HG03442 (cell line): ENCODE measurements around the gene MAP3K20.
"Not testable (repeated sequence)": the region's sequence is repeated elsewhere in the genome, so short reads cannot be mapped to it uniquely, and the experiment has no call there.

Experiments
- ATAC-seq: cut with Tn5 transposase; IDR thresholded peaks from one replicate; pipeline ENCODE4 v1.9.1; 2021; ENCODE audit warnings: mild to moderate bottlenecking, moderate library complexity; ENCODE audit not compliant: unreplicated experiment

MAP3K20 gene

DNA sequence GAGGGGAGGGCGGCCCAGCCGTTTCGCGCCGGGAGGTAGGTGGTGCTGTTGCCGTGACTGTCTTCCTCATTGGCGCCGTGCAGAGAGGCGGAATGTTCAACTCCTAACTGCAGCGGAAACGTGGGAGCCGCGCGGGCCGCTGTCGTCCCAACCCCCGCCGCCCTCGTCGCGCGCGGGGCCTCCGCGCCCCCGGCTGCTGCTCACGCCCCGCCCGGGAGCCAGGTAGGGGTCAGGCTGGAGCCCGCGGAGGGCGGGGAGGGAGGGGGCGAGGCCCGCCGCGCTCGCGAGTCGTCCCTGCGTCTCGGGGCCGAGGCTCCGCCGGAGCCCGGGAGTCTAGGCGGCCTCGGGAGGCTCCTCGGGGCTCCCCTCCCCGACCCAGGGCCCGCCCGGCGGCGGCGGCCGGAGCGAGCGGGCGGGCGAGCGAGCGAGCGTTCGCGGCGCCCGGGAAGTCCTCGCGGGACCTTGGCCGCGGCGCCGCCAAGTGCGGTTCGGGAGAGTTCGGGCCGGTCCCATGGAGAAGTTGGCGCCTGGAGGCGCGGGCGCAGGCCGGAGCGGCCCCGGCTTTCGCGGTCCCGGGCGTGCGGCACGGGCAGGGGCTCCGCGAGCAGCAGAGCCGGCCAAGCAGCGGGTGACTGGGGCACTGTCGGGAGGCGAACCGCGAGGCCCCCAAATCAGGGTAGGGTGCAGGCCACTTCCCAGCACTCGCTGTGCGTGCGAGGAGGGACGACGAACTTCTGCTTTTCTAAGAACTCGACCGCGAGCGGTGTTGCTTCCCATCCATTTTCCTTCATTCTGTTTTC is at the start of gene MAP3K20:
Gene MAP3K20, plus strand, starts transcription at position 66 of the 800 bp plus-strand sequence. CDS start 15,186 bp downstream, outside the sequence.
- peak; percentile 60 for ATAC-seq

DNA sequence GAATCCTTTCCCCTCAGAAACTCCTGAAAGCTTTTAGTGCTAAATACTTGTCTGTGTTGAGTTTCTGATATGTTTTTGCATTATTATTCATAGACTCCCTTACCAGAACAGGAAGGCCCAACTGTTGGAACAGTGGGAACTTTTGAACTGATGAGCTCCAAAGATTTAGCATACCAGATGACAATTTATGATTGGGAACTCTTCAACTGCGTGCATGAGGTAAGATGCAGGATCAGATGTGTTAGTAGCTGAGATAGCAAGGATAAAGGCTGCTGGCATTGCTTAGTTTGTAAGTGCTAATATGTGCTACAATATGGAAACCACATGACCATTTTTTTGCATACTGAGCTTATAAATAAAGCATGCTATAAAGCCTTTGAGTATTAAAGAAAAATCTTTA is 49.2 kb upstream of the MAP3K20 start:
- ATAC-seq, result no peak

DNA sequence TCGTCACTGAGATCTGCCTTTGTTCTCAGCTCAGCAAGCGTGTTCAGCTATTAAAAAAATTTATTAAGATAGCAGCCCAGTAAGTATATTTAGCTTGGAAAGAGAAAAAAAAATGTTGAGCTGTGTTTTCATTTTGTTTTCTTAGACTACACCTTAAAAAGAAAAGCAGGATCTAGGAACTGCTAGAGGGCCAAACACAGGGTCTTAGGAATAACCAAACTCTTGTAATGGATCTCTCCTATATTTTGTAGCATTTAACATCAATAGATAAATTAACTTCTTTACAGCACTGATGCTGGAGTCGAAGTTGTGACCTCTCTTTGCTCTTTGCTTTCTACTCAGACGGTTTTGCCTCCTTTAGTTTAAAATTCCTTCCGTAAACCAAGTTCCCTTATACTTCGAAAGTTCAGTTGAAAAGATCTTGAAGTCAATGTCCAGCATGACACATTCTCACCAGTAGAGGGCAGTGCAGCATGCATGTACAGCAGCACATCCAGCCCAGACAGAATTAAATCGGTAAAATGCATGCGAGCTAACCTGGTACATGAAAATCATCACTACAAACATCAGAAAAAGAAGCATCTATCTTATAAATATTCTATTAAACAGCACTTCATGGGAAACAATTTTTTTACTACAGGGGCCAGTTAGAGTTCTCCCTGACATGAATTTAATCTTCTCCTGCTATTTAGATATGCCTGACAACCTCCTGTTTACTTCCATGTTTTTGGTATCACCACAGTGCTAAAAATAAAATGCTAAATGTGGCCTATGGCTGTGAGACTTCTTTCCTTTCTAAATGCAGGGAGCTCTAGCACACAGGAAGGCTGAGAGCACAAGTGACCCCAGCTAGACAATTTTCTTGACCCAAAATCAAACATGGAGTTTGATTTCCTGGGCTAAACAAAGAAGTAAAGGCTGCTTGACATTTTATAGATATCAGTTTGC is 48.2 kb upstream of the MAP3K20 start:
- peak; percentile 58 for ATAC-seq

DNA sequence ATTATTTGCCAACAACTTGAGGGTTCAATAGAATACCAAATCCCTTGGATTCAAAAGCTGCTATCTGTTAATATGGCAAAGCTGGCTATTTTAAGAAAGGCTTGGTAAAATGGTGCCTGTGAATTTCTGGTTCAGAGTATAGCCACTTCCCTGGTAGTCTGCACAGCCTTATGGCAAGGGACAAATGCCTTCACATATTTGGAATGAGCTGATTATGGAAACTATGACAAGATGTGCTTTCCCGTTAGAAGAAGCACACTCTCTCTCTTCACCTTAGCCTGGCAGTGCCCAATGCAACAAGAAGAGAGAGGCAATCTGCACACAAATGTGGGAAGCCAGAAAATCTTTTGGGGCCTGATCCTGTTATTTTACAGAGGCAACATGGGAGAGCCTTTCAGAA is 47.5 kb upstream of the MAP3K20 start:
- ATAC-seq, result no peak

DNA sequence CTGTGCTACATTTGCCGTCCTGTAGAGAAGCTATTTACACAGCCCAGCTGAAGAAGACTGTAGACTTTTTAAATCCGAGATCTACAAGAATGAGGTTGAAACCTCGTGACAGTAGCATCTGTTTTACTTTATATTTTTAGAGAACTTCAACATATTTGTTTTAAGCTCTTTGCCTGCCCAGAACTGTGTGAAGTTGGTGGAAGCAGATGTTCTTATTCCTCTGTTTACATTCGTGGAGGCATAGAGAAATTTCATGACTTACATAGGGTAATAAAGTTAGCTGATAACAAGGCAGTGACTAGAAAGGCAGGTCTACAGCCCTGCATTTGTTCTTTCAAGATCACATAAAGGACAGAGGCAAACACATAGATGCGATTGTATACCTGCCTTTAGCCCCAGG is 47.0 kb upstream of the MAP3K20 start:
- ATAC-seq, result no peak

DNA sequence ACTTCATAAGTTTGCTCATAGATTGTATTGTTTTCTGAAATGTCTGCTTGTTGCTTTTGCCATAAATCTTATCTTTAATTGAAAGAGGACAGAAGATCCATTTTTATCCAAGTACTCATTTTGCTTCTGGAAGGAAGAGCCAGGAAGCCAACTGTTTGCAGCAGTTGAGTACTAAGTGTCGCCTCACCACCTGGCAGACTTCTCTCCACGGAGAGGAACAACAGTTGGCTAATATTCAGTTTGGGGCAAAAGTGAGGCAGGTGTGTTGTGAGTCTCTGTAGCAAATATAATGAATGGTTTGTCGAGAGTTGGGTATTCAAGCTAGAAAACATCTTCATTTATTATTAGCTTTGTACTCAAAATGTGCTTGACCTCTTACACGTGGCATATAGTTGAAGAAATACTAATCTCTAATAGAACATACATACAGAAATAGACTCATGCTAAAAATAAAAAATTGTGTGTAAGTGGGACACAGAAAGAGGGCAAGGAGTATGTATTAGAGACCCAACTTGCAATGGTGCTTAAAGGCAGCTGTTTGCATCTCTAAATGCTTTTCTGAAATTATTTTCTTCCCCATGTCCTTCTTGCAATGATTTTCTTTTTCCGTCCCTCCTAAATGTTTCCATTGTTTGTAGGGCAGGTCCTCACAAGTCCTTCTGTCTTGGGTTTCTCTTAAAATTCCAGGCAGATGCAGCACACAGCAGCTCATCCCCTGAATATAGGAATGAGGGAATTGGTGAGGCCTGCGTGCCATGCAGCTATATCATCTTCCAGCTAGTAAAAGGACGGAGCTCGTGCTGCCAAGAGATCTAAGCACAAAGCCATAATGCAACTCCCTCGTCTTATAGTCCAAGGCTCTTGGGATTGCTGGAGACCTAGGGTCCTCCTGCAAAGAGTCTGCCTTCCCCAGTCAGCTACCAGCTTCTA is 44.8 kb upstream of the MAP3K20 start:
- no peak for ATAC-seq

DNA sequence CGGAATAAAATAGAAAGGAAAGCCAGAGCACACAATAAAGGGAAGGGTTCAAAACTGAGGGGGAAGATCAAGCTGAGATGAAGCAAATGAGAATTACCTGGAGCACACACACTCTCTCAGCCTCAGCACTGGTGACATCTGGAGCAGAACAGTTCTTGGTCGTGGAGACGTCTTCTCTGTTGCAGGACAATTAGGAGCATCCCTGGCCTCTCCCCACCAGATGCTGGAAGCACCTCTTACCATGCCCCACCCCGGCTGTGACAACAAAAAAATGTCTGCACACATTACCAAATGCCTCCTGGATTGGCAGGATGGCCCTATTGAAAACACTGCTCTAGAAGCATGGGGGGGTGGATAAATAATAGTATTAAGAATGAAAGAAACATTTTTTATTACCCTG is 43.6 kb upstream of the MAP3K20 start:
- ATAC-seq, result no peak

DNA sequence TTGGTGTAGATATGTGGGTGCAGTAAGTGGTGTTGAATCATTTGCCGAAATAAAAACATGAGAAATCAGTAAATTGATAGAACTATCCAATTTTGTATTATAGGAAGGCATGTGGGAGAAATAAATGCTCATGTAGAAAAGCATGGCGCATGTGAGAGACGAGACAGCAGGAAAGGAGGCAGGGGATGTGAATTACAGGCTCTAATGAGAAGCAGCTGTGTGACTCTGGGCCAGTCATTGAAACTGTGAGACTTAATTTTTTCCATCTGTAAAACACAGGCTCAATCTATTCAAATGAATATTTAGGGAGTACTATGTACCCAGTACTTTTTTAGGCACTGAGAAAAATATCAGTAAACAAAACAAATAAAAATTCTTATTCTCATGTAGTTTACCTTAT is 42.6 kb upstream of the MAP3K20 start:
- no peak for ATAC-seq

DNA sequence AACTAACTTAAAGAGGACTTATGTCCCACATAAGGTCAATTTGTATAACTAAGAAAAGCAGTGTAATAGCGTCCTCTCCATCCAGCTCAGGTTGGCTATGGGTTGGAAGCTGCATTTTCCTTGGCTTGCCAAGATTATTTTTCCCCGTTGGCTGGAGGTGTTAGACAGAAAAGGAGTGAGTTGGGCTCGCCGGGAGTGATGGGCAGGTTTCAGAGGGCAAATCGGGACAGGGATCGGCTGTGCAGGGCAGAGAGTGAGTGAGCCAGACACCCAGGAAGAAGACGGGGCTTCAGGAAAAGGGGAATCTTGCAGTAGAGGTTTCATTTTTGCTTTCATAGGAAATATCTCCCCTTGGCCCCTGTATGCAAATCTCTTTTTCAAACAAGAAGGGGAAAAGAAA is 41.5 kb upstream of the MAP3K20 start:
- no peak for ATAC-seq

DNA sequence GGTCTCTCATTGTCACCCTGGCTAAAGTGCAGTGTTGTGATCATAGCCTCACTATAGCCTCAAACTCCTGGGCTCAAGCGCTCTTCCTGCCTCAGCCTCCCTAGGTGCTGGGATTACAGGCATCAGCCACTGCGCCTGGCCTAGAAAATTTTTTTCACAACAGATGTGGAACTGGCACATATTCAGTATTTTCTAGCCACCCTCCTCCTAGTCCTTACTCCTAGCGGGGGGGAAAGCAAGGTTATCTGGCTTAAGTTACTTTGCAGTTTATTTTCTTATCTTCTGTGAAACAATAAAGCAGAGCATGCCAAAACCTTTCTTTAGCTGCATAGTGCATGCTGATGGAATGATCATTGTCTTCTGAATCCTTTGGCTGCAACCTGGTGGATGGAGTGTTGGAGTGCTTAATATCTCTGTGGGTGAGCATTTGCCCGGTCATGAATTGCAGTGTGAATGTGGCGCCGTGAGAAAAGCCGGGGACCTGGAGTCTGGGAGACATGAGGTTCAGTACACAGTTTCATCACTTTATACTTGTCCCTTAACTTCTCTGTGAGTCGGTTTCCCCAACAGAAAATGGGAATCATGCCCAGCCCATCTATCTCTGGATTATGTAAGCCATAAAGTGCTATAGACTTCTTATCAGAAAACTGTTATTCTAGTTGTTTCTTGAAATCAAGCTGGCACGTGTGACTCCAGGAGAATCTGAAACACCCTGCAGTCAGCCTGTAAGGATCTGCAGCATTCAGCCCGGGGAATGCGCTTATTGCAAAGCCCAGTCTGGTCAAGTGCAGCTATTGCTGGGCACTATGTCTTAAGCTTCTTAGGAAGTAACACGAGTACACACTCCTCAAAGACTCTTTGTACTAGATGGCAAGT is 38.2 kb upstream of the MAP3K20 start:
- no peak for ATAC-seq

DNA sequence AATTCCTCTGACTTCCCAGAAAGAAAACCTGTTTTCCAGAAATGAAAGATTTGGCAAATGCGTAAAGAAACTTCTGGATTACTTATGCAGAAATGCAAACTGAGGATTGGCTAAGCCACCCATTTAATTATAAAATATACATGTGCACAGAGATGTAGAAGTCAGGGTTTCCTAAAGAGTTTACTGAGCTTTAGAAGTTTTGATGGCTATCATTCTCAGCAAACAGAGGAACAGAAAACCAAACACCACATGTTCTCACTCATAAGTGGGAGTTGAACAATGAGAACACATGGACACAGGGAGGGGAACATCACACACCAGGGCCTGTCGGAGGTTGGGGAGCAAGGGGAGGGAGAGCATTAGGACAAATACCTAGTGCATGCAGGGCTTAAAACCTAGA is 37.4 kb upstream of the MAP3K20 start:
- ATAC-seq, result not testable (repeated sequence)

DNA sequence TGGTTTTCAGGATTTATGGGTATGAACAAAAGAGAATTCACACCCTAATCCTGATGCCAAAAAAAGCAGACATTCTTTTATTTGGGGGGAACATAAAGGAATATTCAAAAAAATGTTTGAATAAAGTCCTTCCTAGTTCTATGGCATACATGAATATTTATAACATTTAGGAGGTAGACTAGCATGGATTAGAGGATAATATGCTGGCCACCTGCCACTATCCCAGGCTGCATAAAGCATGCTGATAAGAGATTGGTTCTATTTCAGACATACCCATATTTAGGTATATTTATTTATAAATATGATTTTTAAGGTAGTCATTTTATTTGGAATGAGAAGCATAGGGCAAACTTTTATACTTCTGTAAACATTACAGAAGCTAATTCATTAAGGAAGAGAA is 34.9 kb upstream of the MAP3K20 start:
- no peak for ATAC-seq

DNA sequence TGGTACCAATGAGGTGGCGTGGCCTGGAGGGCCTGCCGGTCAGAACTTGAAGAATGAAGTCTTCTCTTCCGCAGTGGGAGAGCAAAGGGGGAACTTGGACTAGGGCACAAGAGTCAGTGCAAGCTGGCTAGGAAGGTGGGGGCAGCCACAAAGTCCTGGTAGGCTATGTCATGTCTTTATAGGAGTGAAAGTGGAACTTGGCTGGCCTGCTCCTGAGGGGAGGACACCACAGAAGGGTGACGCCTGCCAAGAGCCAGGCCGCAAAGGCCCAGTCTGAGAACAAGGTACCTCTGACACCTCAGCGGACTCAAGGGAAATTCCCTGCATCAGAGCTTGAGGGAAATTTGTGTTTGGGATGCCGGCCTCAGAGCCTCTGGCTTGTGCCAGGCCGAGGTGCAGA is 32.2 kb upstream of the MAP3K20 start:
- ATAC-seq, result no peak

DNA sequence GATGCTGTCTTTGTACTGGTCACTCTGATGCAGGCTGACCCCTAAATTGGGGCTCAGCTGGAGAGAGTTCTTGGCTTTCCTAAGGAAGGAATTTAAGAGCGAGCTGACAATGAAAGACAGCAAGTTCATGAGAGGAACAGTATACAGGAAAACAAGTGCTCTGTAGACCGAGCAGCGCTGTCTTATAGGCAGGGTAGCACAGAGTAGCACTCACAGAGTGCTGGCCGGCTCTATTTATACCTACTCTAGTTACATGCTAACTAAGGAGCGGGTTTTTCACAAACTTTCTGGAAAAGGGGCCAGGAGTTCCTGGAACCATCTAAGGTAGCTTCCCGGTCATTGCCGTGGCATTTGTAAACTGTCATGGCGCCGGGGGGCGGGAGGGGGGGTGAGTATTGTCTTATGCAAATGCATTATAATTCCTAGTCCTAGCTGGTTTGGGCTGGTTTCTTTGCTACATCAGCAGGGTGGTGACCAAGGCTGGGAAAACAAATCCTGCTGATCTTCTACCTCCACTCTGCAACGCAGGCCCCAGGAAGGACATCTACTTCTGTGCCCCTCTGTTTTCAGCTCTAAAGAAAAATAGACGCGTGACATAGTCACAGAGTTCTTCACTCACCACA is 31.6 kb upstream of the MAP3K20 start:
- ATAC-seq, result no peak

DNA sequence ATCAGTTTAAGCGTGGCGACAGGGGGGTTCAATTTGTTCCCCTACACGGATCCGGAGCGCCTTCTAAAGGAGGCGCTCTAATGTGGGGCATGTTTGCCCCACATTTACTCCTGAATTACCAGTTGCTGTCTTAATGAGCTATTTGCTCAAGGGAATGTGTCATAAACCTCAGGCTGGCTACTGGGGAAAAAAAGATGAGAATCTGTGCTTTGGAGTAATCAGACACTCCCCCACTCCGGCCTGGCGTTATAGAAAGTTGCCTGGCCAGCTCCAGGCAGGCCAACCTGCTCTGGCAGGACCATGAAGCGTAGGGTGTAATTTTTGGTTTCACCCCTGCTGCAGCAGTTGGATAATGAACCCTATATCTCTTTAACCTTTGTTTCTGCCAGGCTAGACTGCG is 31.0 kb upstream of the MAP3K20 start:
- ATAC-seq, result no peak

DNA sequence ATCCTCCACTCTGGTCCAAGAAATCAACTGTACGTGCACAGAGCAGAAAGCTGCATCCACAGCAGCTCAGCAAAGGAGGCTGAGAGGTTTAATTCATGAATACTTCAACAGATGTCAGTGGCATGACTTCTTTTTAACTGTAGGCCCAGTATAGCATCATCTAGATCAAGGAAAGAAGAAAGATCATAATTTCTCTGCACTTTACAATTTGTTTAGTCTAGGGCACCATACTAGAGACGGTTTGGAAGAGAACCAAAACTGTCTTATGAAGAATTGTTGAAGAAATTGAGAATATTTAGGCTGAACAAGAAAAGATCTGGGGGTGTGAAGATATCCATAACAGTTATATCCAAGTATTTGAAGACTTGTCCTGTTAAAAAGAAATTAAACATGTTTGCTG is 30.5 kb upstream of the MAP3K20 start:
- no peak for ATAC-seq

DNA sequence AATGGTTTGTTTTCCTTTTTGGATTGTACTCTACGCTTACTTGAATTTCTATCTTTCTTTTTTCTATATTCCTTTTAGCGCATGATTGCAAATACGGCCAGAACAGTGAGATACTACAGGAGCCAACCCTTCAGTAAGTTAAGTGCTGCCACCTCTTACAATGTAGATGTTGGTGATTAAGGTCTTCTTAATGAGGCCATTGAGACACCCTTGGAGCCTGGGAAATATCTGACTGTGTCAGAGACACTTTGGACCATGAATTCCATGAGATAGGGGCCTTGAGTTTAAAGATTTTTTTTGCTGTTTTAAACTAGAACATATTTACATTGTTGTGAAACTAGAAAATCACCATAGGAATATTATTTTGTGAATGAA is 27.1 kb upstream of the MAP3K20 start:
- no peak for ATAC-seq

DNA sequence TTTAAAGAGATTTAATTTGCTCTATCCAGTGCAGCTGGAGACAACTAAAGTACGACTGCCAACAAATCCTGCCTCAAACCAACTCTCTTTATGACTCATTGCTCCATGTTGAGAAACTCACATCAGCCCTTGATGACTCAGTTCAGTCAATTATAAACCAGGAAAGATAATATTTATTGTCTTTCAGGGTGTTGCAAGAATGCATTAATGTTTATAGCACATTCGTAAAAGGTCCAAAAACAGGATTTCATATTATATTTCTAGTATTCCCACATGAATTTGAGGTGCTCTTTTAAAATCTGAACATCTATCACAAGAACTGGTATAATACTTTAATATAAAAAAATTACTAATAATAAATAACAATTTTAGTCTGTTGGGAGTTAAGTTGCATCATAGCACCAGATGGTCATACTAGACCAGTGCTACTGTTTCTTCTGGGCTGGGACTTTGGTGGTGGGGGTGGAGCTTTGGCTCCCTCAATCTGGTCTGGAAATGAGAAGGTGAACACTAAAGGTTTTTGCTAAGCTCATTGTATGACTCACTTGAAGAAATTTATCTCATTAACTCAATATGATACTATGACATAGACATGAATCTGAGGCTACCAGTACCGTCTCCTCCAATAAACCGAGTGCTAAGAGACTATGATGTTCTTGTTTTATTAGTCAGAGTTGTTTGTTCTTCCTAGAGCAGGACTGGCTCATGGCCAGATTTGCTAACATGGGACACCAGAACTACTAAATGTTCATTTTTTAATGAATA is 26.6 kb upstream of the MAP3K20 start:
- peak; percentile 90 for ATAC-seq

DNA sequence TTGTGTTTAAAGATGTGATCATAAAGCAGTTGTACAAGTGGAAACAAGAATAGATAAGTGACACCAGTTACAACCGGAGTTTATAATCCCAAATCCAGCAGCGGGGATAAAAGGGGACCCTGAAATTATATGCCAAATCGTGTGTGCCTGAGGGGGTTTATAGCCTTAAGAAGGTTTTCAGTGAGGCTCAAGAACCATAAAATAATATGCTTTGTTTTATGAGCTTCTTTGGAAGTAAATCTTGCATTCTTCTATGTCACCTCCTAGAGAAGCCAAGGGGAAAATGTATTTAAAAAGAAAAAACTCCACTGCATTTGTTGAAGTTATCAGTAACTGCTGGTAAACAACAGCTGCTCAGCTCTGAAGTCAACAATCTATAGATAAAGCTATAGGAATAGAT is 25.8 kb upstream of the MAP3K20 start:
- ATAC-seq, result no peak
